Peyer's patch (tissue), 4 donors: Measurements from ENCODE around the gene DHRS9. TPM values are rescaled to one million over a fixed set of nuclear protein-coding genes. Genes with fewer than 3 reads are reported as not detected.

ENCODE experiments used
- DNase-seq, 3 donors: peaks; one replicate each; pipeline ENCODE4 v3.0.0-alpha.2; 2017 to 2019
- H3K27ac ChIP-seq, 4 donors: fragments of 200-600 bp; sonication (generic); one replicate each; pipeline ENCODE4 v1.5.1; 2016 to 2019
- H3K27me3 ChIP-seq, 2 donors: fragments of 200-600 bp; sonication (generic); one replicate each; pipeline ENCODE4 v1.5.1; 2019
- H3K36me3 ChIP-seq, 3 donors: fragments of 200-600 bp; sonication (generic); one replicate each; pipeline ENCODE4 v1.5.1; 2016 to 2019
- H3K4me1 ChIP-seq, 4 donors: fragments of 200-600 bp; sonication (generic); one replicate each; pipeline ENCODE4 v1.5.1; 2016 to 2019
- H3K4me3 ChIP-seq, 4 donors: fragments of 200-600 bp; sonication (generic); 1 replicate in 3 of 4; 2 replicates in 1 of 4; pipeline ENCODE4 v1.5.1; 2016 to 2019; ENCODE audit warnings: mild to moderate bottlenecking in 1 of 4
- H3K9me3 ChIP-seq, 4 donors: fragments of 200-600 bp; sonication (generic); one replicate each; pipeline ENCODE4 v1.5.1; 2016 to 2019; ENCODE audit warnings: mild to moderate bottlenecking in 1 of 4
- POLR2A ChIP-seq, 2 donors: fragments of 450-650 bp; IDR thresholded peaks; one replicate each; pipeline ENCODE4 v1.5.1; 2017; ENCODE audit warnings: antibody characterized with exemption in 2 of 2, mild to moderate bottlenecking in 2 of 2, moderate library complexity in 2 of 2
- total RNA-seq, 4 donors: library from RNA; depleted of rRNA; stranded (reverse); fragments of >200 nt; gene quantifications; one replicate each; pipeline ENCODE4 v1.1.0, GENCODE V29; 2016
- TF ChIP-seq, protein P1 (sequence below), 6 experiments: fragments of 450-650 bp in 4 of 6; fragments of 200-600 bp in 2 of 6; sonication (generic) in 1 of 6; IDR thresholded peaks; one replicate each; pipeline ENCODE4 v1.5.1; 2017 to 2019; ENCODE audit warnings: antibody characterized with exemption in 6 of 6, mild to moderate bottlenecking in 3 of 6, moderate library complexity in 1 of 6

DHRS9 gene
- total RNA-seq, 4 donors from 2014 or later: 5.7 to 10.2 (median 6.6) TPM

DNA sequence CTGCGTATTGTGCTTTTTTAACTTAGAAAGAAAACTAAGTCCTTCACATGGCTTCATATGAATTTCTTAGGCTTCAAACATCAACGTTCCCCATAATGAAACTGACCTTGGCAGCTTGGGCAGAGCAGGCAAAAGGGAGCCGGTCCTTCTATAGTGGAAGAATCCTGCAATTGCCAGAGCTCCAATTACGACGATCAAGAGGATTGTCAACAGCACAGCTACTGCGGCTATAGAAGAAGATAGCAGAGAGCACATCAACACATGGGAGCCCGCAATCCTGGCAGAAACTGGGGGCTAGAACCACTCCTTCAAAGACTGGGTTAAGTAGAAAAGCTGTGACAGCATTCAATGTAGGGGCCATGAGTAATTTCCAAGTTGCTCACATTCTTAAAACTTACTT lies 69.8 kb downstream of the DHRS9 start:
- Histone ChIP-seq H3K9me3 (no peaks in the 10 kb centered on the region), H3K27ac (no peak overlapping the region), H3K36me3 (no peaks in the 10 kb centered on the region), H3K4me3 (no peak overlapping the region), H3K27me3 (no peaks in the 10 kb centered on the region), H3K4me1 (no peaks in the 10 kb centered on the region)
- no peak for DNase-seq
- TF ChIP-seq POLR2A (IDR thresholded peaks at IDR 0.05): no peak
- TF ChIP-seq, protein P1, sequence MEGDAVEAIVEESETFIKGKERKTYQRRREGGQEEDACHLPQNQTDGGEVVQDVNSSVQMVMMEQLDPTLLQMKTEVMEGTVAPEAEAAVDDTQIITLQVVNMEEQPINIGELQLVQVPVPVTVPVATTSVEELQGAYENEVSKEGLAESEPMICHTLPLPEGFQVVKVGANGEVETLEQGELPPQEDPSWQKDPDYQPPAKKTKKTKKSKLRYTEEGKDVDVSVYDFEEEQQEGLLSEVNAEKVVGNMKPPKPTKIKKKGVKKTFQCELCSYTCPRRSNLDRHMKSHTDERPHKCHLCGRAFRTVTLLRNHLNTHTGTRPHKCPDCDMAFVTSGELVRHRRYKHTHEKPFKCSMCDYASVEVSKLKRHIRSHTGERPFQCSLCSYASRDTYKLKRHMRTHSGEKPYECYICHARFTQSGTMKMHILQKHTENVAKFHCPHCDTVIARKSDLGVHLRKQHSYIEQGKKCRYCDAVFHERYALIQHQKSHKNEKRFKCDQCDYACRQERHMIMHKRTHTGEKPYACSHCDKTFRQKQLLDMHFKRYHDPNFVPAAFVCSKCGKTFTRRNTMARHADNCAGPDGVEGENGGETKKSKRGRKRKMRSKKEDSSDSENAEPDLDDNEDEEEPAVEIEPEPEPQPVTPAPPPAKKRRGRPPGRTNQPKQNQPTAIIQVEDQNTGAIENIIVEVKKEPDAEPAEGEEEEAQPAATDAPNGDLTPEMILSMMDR (IDR thresholded peaks at IDR 0.05): no peak

DNA sequence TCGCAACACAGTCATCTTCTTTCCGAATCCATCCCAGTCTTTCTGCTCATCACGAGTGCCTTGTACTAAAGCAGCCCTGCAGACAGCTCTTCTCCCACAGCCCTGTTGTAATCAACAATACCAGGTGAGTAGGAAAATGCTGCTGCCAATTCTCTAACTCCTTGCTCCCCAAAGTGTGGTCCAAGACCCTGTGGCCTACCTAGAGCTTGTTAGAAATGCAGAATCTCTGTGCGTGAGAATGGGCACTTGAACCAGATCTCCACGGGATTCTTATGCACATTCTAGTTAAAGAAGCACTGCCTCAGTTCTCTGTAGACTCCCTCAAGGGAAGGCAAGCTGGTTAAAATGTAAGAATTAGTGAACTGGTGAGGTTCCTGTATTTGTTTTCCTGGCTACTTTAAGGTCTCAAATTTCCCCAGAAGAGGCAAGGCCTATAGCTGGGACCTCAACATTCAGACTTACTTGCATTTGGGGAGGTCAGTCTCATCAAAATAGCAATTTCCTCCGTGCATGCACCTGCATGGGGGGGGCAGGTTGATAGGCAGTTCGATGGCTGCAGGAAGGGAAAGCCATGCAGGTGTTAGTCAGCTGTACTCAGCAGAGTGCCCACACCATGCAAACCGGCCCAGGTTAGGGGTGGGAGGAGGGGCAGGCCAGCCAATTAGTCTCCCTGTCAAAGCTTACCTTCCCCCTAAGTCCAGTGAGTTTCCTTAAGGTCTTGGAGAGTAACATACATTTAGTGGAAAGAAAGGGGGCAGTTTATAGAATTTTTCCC lies 70.8 kb downstream of the DHRS9 start:
- H3K36me3 ChIP-seq: no peaks in the 10 kb centered on the region
- no peaks in the 10 kb centered on the region for H3K27me3 ChIP-seq
- H3K4me1 ChIP-seq: no peaks in the 10 kb centered on the region
- no peak overlapping the region for H3K27ac ChIP-seq
- DNase-seq: no peak
- H3K9me3 ChIP-seq: no peaks in the 10 kb centered on the region
- no peak overlapping the region for H3K4me3 ChIP-seq
- no peak for TF ChIP-seq POLR2A (IDR thresholded peaks at IDR 0.05)
- TF ChIP-seq, protein P1 (IDR thresholded peaks at IDR 0.05): no peak

DNA sequence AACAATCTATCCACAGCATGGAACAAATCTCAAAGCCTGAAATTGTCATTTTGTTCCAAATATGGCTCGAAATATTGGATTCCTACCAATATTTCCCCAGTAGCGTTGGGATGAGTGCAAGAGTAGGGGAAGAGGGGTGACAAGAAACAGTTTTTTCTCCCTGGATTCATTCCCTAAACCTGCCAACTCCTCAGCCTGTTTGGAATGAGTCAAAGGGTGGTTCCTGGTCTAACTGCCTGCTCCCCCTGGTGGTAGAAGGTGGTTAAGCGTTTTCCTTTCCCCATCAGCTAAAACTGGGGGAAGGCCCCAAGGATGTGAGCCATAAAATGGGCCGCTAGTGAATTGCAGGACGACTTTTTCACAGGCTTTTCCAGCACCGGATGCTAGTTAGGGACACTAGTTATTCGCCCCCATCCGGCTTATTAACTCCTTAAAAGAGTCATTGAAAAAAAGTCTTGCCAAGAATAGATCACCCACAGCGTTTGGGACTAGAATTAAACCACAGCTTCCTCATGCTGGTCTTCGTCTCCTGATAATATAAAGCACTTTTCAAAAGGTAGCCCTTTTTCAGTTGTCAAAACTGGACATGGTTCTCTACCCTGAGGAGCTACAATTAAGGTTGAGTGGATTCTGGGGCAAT lies 72.5 kb downstream of the DHRS9 start:
- no peaks in the 10 kb centered on the region for H3K9me3 ChIP-seq
- H3K27ac ChIP-seq: no peak overlapping the region
- peak in 2 of 3 donors; percentile 41 to 81 for DNase-seq
- no peaks in the 10 kb centered on the region for H3K36me3 ChIP-seq
- TF ChIP-seq, protein P1 (IDR thresholded peaks at IDR 0.05): peak; percentile 40 to 78 (median 72)
- TF ChIP-seq POLR2A (IDR thresholded peaks at IDR 0.05): no peak
- H3K4me1 ChIP-seq: no peaks in the 10 kb centered on the region
- no peak overlapping the region for H3K4me3 ChIP-seq
- no peaks in the 10 kb centered on the region for H3K27me3 ChIP-seq

DNA sequence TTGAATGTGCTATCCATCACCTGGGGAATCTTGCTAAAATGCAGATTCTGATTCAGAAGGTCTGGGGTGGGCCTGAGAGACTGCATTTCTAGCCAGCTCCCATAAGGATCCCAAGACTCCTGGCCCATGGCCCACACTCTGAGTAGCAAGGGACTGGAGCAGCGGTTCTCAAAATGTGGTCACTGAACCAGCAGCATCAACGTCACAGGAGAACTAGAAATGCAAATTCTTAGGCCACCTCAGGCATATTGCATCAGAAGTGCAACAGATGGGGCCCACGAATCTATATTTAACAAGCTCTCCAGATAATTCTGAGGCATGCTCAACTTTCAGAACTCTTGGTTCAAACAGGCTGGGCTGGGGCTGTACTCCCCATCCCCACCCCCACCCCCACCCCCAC lies 74.6 kb downstream of the DHRS9 start:
- TF ChIP-seq POLR2A (IDR thresholded peaks at IDR 0.05): no peak
- TF ChIP-seq, protein P1 (IDR thresholded peaks at IDR 0.05): no peak

More for the DNA sequence above, 74.6 kb downstream of the DHRS9 start:
- no peak for DNase-seq
- Histone ChIP-seq H3K27ac (no peak overlapping the region), H3K4me3 (no peak overlapping the region), H3K4me1 (no peaks in the 10 kb centered on the region), H3K36me3 (no peaks in the 10 kb centered on the region), H3K9me3 (no peaks in the 10 kb centered on the region), H3K27me3 (no peaks in the 10 kb centered on the region)

Other genes starting within 250 kb of the DHRS9 start
- 1 to 10 TPM in 2 of 4 donors, not detected in 2; 1.1 to 6.6 TPM for gene SPC25, start 179.1 kb upstream of the DHRS9 start, total RNA-seq
- gene G6PC2, start 168.3 kb upstream of the DHRS9 start, total RNA-seq: not detected
- gene ABCB11, start 38.2 kb upstream of the DHRS9 start, total RNA-seq: under 1 TPM in 2 of 4 donors, not detected in 2; 0.18 to 0.54 TPM